ENCODE measurements around the gene LRRC8E.

GRCh38 chr19:7900401-7900870 lies 12.1 kb downstream of the LRRC8E start:
- no peak for TF ChIP-seq CTCF (conservative IDR thresholded peaks at IDR 0.05; ENCODE audit: low read depth, low read length)
- TF ChIP-seq EZH2 (IDR thresholded peaks at IDR 0.05; ENCODE audit: borderline replicate concordance, low read depth, low read length, poor library complexity, severe bottlenecking) = no peak

All from A673 (cell line).